K562 (cell line): ENCODE results near the gene NPPC. TPM values are rescaled to one million over a fixed set of nuclear protein-coding genes. Genes with fewer than 3 reads are reported as not detected.

Experiments used
- ATAC-seq: fragments of 200-7000 bp; cut with Tn5 transposase; 3 replicates; pipeline ENCODE4 v1.9.1; 2020; ENCODE audit warnings: moderate library complexity
- BruUV-seq: library from RNA; stranded (reverse); fragments of 400-500 nt; replicated peaks from 2 replicates; lab custom pipeline; 2021; lab: Mats Ljungman, UMichigan
- CTCF ChIA-PET: fragments of 300-600 bp; formaldehyde crosslinking; extraction: SDS; loops from one replicate; lab custom pipeline; 2021; ENCODE audit warnings: low intra/inter-chr PET ratio; lab: Yijun Ruan, JAX
- POLR2A ChIA-PET: fragments of 300-600, 350-650 bp; sonication (Branson Sonifier 250); formaldehyde crosslinking; extraction: SDS; loops from one replicate; lab custom pipeline; 2021; ENCODE audit warnings: antibody characterized with exemption, inconsistent platforms; lab: Yijun Ruan, JAX
- DNase-seq, 4 experiments: peaks; one replicate each; pipeline versions ENCODE4 v3.0.0 to v3.0.0-alpha.2; 2011 to 2018; ENCODE audit warnings: low spot score in 3 of 4, mixed read lengths in 3 of 4; ENCODE audit errors: extremely low read depth in 1 of 4
- FAIRE-seq: peaks from 2 replicates; lab custom pipeline; 2011; peaks lifted over from hg19 to GRCh38; lab: Jason Lieb, UNC
- H2AFZ ChIP-seq: 2 replicates; pipeline ENCODE4 v1.6.0; 2011; ENCODE audit warnings: low read depth, low read length, control low read depth, inconsistent platforms
- H3K27ac ChIP-seq: fragments of 200-600 bp; 3 replicates; pipeline ENCODE4 v1.8.0; 2011; ENCODE audit warnings: low read depth, mild to moderate bottlenecking, control low read depth, inconsistent platforms, low read length, moderate library complexity, mixed read lengths; ENCODE audit errors: extremely low read depth
- H3K27me3 ChIP-seq, 2 experiments: fragments of 300-600 bp in 1 of 2; 2 replicates in 1 of 2; 3 replicates in 1 of 2; pipeline versions ENCODE4 v1.6.0 to v1.8.0; 2011; ENCODE audit warnings: inconsistent platforms in 2 of 2, low read length in 2 of 2, mild to moderate bottlenecking in 1 of 2, mixed read lengths in 1 of 2, moderate library complexity in 1 of 2; ENCODE audit not compliant: control insufficient read depth in 2 of 2, insufficient read depth in 2 of 2
- H3K36me3 ChIP-seq: fragments of 300-600 bp; 3 replicates; pipeline ENCODE4 v1.8.0; 2011; ENCODE audit warnings: mild to moderate bottlenecking, low read length, inconsistent platforms; ENCODE audit not compliant: control insufficient read depth, insufficient read depth
- H3K4me1 ChIP-seq, 2 experiments: fragments of 200-600 bp in 1 of 2; replicated peaks in 1 of 2; 2 replicates in 1 of 2; 3 replicates in 1 of 2; pipeline versions ENCODE4 v1.5.1 to v1.8.0; 2011; ENCODE audit warnings: inconsistent platforms in 2 of 2, low read length in 2 of 2, mild to moderate bottlenecking in 1 of 2, mixed read lengths in 1 of 2, moderate library complexity in 1 of 2; ENCODE audit not compliant: control insufficient read depth in 2 of 2, insufficient read depth in 2 of 2
- H3K4me2 ChIP-seq: 2 replicates; pipeline ENCODE4 v1.6.1; 2011; ENCODE audit warnings: low read length, control low read depth, inconsistent platforms, mixed read lengths; ENCODE audit not compliant: insufficient read depth
- H3K4me3 ChIP-seq: fragments of 200-600 bp; sonication (generic), shearing (Covaris generic); 2 replicates; pipeline ENCODE4 v1.5.1; 2016; ENCODE audit warnings: control low read depth, inconsistent platforms
- H3K79me2 ChIP-seq: fragments of 200-600 bp; 3 replicates; pipeline ENCODE4 v1.8.0; 2011; ENCODE audit warnings: low read length, inconsistent platforms; ENCODE audit not compliant: control insufficient read depth, insufficient read depth
- H3K9ac ChIP-seq, 2 experiments: 2 replicates each; pipeline versions ENCODE4 v1.6.0 to v1.6.1; 2011; ENCODE audit warnings: low read depth in 2 of 2, low read length in 2 of 2, control low read depth in 1 of 2, inconsistent platforms in 1 of 2, mild to moderate bottlenecking in 1 of 2, mixed read lengths in 1 of 2; ENCODE audit not compliant: insufficient read depth in 1 of 2
- H3K9me1 ChIP-seq: one replicate; pipeline ENCODE4 v1.6.0; 2011; ENCODE audit warnings: inconsistent platforms, mild to moderate bottlenecking, low read length, moderate library complexity; ENCODE audit not compliant: control insufficient read depth, insufficient read depth
- H3K9me3 ChIP-seq: replicated peaks from 2 replicates; pipeline ENCODE4 v1.5.1; 2011; ENCODE audit warnings: low read depth, low read length, inconsistent platforms; ENCODE audit not compliant: control insufficient read depth, insufficient read depth
- H4K20me1 ChIP-seq: replicated peaks from 2 replicates; pipeline ENCODE4 v1.6.1; 2011; ENCODE audit warnings: low read length, inconsistent platforms, mixed read lengths; ENCODE audit not compliant: control insufficient read depth, insufficient read depth
- E2F6 ChIP-seq, 2 experiments: IDR thresholded peaks; 2 replicates each; pipeline ENCODE4 v1.6.1; 2011; ENCODE audit warnings: borderline replicate concordance in 1 of 2, control low read depth in 1 of 2, low read depth in 1 of 2, low read length in 1 of 2, mild to moderate bottlenecking in 1 of 2, mixed read lengths in 1 of 2, moderate library complexity in 1 of 2; ENCODE audit not compliant: insufficient read depth in 1 of 2, insufficient read length in 1 of 2, poor library complexity in 1 of 2, severe bottlenecking in 1 of 2; ENCODE audit errors: extremely low read depth in 1 of 2
- MAX ChIP-seq: sonication (generic); formaldehyde crosslinking; IDR thresholded peaks from 2 replicates; pipeline ENCODE4 v1.9.0; 2022; ENCODE audit warnings: mild to moderate bottlenecking, missing genetic modification reagents
- MGA ChIP-seq: fragments of 450-650 bp; IDR thresholded peaks from 2 replicates; pipeline ENCODE4 v1.6.1; 2016; ENCODE audit warnings: mild to moderate bottlenecking, moderate library complexity
- MLLT1 ChIP-seq, 2 experiments: fragments of 450-650 bp; IDR thresholded peaks; 2 replicates each; pipeline ENCODE4 v1.6.1; 2016
- RFX1 ChIP-seq: fragments of 450-650 bp; IDR thresholded peaks from 2 replicates; pipeline ENCODE4 v1.6.1; 2016; ENCODE audit warnings: mild to moderate bottlenecking, moderate library complexity
- ZNF766 ChIP-seq: fragments of 200-800 bp; sonication (Bioruptor generic); conservative IDR thresholded peaks from 2 replicates; pipeline ENCODE4 v1.6.1; 2016; ENCODE audit warnings: missing genetic modification characterization, missing compliant biosample characterization
- whole genome bisulfite sequencing: fragments of 100-300 bp; shearing (Covaris generic); methylation state at CpG from one replicate; pipeline ENCODE4 v1.1.6; 2016; ENCODE audit warnings: low coverage, mixed read lengths; ENCODE audit not compliant: insufficient coverage; ENCODE audit errors: missing lambda C conversion rate; 5-methylcytosine and 5-hydroxymethylcytosine counted together
- in situ Hi-C: fragments of 300-500 bp; cut with MboI; formaldehyde crosslinking; loops from 4 replicates; pipeline ENCODE4 v1.15.0; 2018; ENCODE audit warnings: inconsistent platforms, mixed read lengths
- intact Hi-C: fragments of 100-400 bp; cut with micrococcal nuclease; formaldehyde crosslinking; loops from 2 replicates; pipeline ENCODE4 v1.14.2; 2022
- polyA plus RNA-seq, 8 experiments: library from polyadenylated mRNA; depleted of rRNA in 4 of 8; stranded (reverse) in 5 of 8; unstranded in 3 of 8; fragments of >200 nt; fragmentation: Nextera tagmentation in 2 of 8; fragmentation: Illumina TruSeq in 1 of 8; extraction: Ambion mirVana in 2 of 8; extraction: Trizol in 1 of 8; gene quantifications; 2 replicates each; pipeline versions ENCODE4 v1.2.1 to v1.2.3, GENCODE V29; 2011 to 2014; ENCODE audit warnings: inconsistent platforms in 1 of 8, missing spikeins in 1 of 8
- total RNA-seq, 7 experiments: library from RNA; depleted of rRNA in 6 of 7; stranded (reverse); fragments of >200 nt in 6 of 7; fragmentation: Illumina TruSeq in 2 of 7; extraction: Trizol in 2 of 7; gene quantifications; 2 replicates each; pipeline versions ENCODE4 v1.2.1 to v1.2.3, GENCODE V29; 2011 to 2021; ENCODE audit warnings: low replicate concordance in 1 of 7

The NPPC gene
- total and polyA plus RNA-seq, 9 of the 15 experiments (the other 6 are each of a cell fraction or from before 2014, with no cell fraction given) = not detected

GRCh38 chr2:231960810-231961348, 34.7 kb upstream of the NPPC start:
- WGBS = 45% methylated on average over 11 of the region's 18 CpGs
- ATAC-seq = peak; percentile 34; the same call in 2 of the 3 replicates
- Histone ChIP-seq H3K4me3 (peak overlapping the region; percentile 96), H2AFZ (peak overlapping the region; percentile 92), H3K79me2 (peaks cover 41% of the 10 kb centered on the region), H3K9ac (peak overlapping the region; percentile 84 to 98), H3K27ac (peak overlapping the region; percentile 86), H3K27me3 (no peaks in the 10 kb centered on the region), H3K9me1 (no peaks in the 10 kb centered on the region), H3K36me3 (no peaks in the 10 kb centered on the region), H3K4me1 (peaks cover 15 to 16% of the 10 kb centered on the region in 2 experiments; a peak in 4 of 5 replicates), H3K4me2 (peak overlapping the region; percentile 90), H4K20me1 (no peaks in the 10 kb centered on the region), H3K9me3 (no peaks in the 10 kb centered on the region)
- CTCF ChIA-PET = no interaction called here
- POLR2A ChIA-PET = interaction anchor here (0.9 to 1.6 kb wide), 2 partner anchors 25 to 39 kb away, joined by 3 read pairs; no protein-coding TSS in a partner anchor
- peak in 1 of 2 experiments; percentile 43 for TF ChIP-seq E2F6 (IDR thresholded peaks at IDR 0.05; ENCODE audit: borderline replicate concordance in 1 of 2, extremely low read depth in 1 of 2, insufficient read depth in 1 of 2, insufficient read length in 1 of 2, low read depth in 1 of 2, low read length in 1 of 2, poor library complexity in 1 of 2, severe bottlenecking in 1 of 2)
- 0 out of 2 replicates have a peak, but pooled peaks have one; percentile 27 for TF ChIP-seq ZNF766 (CRISPR knock-in tag)
- peak; percentile 82 for TF ChIP-seq MGA
- 0 out of 2 replicates have a peak, but pooled peaks have one; percentile 31 for TF ChIP-seq MAX (CRISPR knock-in tag)
- peak in 1 of 2 experiments; percentile 54; a peak in 1 of 4 replicates for TF ChIP-seq MLLT1 (IDR thresholded peaks at IDR 0.05)
- no peak for TF ChIP-seq RFX1
- TSS peak; percentile 95 for BruUV-seq
- intact Hi-C loops (no loop called here), in situ Hi-C loops (no loop called here)
- no peak for DNase-seq
- FAIRE-seq = no peak
